Measurements from ENCODE around the gene MAD1L1.
A peak's percentile ranks its signal among the peaks of the same experiment; 100 is the strongest.

MAD1L1 gene

GRCh38 chr7:1964211-1964912 lies 268.4 kb downstream of the MAD1L1 start (continued):
- no peak for TF ChIP-seq ZNF26 (tag by site-specific recombination; IDR thresholded peaks at IDR 0.05)
- TF ChIP-seq ZNF221 (tag by site-specific recombination; IDR thresholded peaks at IDR 0.05; ENCODE audit: borderline replicate concordance): no peak

GRCh38 chr7:1963575-1963974 lies 269.2 kb downstream of the MAD1L1 start:
- H3K9me3 ChIP-seq (ENCODE audit: control insufficient read depth, insufficient read depth, low read depth, low read length): no peaks in the 10 kb centered on the region
- no peak overlapping the region for H3K4me3 ChIP-seq (ENCODE audit: low read depth, low read length)
- ChIA-PET CTCF (no interaction called here), POLR2A (no interaction called here)
- no peak for TF ChIP-seq ZNF707 (tag by site-specific recombination; IDR thresholded peaks at IDR 0.05)
- no peaks in the 10 kb centered on the region for H3K4me1 ChIP-seq (ENCODE audit: control insufficient read depth, insufficient read depth, low read length)
- H3K27ac ChIP-seq (ENCODE audit: extremely low read depth, low read depth, low read length): no peak overlapping the region
- peaks cover 0 to 17% of the 10 kb centered on the region in 2 experiments; a peak in 1 of 3 replicates for H3K36me3 ChIP-seq (ENCODE audit: control insufficient read depth in 2 of 2, insufficient read depth in 1 of 2, low read length in 2 of 2)

GRCh38 chr7:1961701-1962276 lies 271.0 kb downstream of the MAD1L1 start:
- ChIA-PET POLR2A (no interaction called here), CTCF (interaction anchor here (1.1 kb wide), 1 partner anchor 15 kb away, joined by 3 read pairs; no protein-coding TSS in a partner anchor)
- Histone ChIP-seq H3K4me1 (ENCODE audit: control insufficient read depth, insufficient read depth, low read length) (no peaks in the 10 kb centered on the region), H3K4me3 (ENCODE audit: low read depth, low read length) (no peak overlapping the region), H3K9me3 (ENCODE audit: control insufficient read depth, insufficient read depth, low read depth, low read length) (no peaks in the 10 kb centered on the region), H3K27ac (ENCODE audit: extremely low read depth, low read depth, low read length) (no peak overlapping the region), H3K36me3 (ENCODE audit: control insufficient read depth in 2 of 2, insufficient read depth in 1 of 2, low read length in 2 of 2) (peaks cover 0 to 11% of the 10 kb centered on the region in 2 experiments; a peak in 1 of 3 replicates)
- TF ChIP-seq ZNF600 (tag by site-specific recombination; IDR thresholded peaks at IDR 0.05) (no peak), ZFHX2 (tag by site-specific recombination; conservative IDR thresholded peaks at IDR 0.05) (peak; percentile 69), EGR2 (tag by site-specific recombination; IDR thresholded peaks at IDR 0.05; ENCODE audit: low read depth) (peak; percentile 80)

GRCh38 chr7:1959305-1959704 lies 273.4 kb downstream of the MAD1L1 start:
- no peaks in the 10 kb centered on the region for H3K9me3 ChIP-seq (ENCODE audit: control insufficient read depth, insufficient read depth, low read depth, low read length)
- peaks cover 0 to 11% of the 10 kb centered on the region in 2 experiments; a peak in 1 of 3 replicates for H3K36me3 ChIP-seq (ENCODE audit: control insufficient read depth in 2 of 2, insufficient read depth in 1 of 2, low read length in 2 of 2)
- H3K27ac ChIP-seq (ENCODE audit: extremely low read depth, low read depth, low read length): no peak overlapping the region
- no peaks in the 10 kb centered on the region for H3K4me1 ChIP-seq (ENCODE audit: control insufficient read depth, insufficient read depth, low read length)
- H3K4me3 ChIP-seq (ENCODE audit: low read depth, low read length): no peak overlapping the region
- ChIA-PET POLR2A (no interaction called here), CTCF (no interaction called here)
- TF ChIP-seq ZNF707 (tag by site-specific recombination; IDR thresholded peaks at IDR 0.05): no peak
- no peak for TF ChIP-seq ZNF792 (tag by site-specific recombination; IDR thresholded peaks at IDR 0.05)
- no peak for TF ChIP-seq ZNF585B (tag by site-specific recombination; IDR thresholded peaks at IDR 0.05)
- no peak for TF ChIP-seq OSR2 (tag by site-specific recombination; IDR thresholded peaks at IDR 0.05)
- TF ChIP-seq ZNF704 (tag by site-specific recombination; IDR thresholded peaks at IDR 0.05): no peak
- no peak for TF ChIP-seq ZNF174 (tag by site-specific recombination; IDR thresholded peaks at IDR 0.05)
- TF ChIP-seq ZNF660 (tag by site-specific recombination; IDR thresholded peaks at IDR 0.05): no peak
- TF ChIP-seq ZEB2 (tag by site-specific recombination; IDR thresholded peaks at IDR 0.05): no peak
- TF ChIP-seq ZNF658 (tag by site-specific recombination; IDR thresholded peaks at IDR 0.05): no peak
- no peak for TF ChIP-seq GLIS1 (tag by site-specific recombination; IDR thresholded peaks at IDR 0.05)
- no peak for TF ChIP-seq ZNF747 (tag by site-specific recombination; IDR thresholded peaks at IDR 0.05)
- TF ChIP-seq ZNF416 (tag by site-specific recombination; IDR thresholded peaks at IDR 0.05): no peak
- no peak for TF ChIP-seq ZBTB26 (tag by site-specific recombination; optimal IDR thresholded peaks at IDR 0.05)
- no peak for TF ChIP-seq ZNF121 (tag by site-specific recombination; IDR thresholded peaks at IDR 0.05)
- TF ChIP-seq MYNN (tag by site-specific recombination; IDR thresholded peaks at IDR 0.05; ENCODE audit: borderline replicate concordance): no peak
- no peak for TF ChIP-seq HIC1 (tag by site-specific recombination; IDR thresholded peaks at IDR 0.05)
- TF ChIP-seq ZNF514 (tag by site-specific recombination; IDR thresholded peaks at IDR 0.05): no peak
- TF ChIP-seq ZNF777 (tag by site-specific recombination; IDR thresholded peaks at IDR 0.05; ENCODE audit: borderline replicate concordance): no peak

Data from HEK293 (cell line).